GM12891 (cell line): Measurements from ENCODE around the gene RDX.

ENCODE experiments used
- POLR2A ChIP-seq: IDR thresholded peaks from 2 replicates; pipeline ENCODE4 v1.6.1; 2011; ENCODE audit warnings: low read depth, low read length, control low read depth
- POLR2AphosphoS5 ChIP-seq: IDR thresholded peaks from 2 replicates; pipeline ENCODE4 v1.6.1; 2011; ENCODE audit warnings: low read depth, low read length, control low read depth
- POU2F2 ChIP-seq: IDR thresholded peaks from 2 replicates; pipeline ENCODE4 v1.6.1; 2011; ENCODE audit warnings: low read depth, mild to moderate bottlenecking, control low read depth, low read length, moderate library complexity
- SPI1 ChIP-seq: IDR thresholded peaks from 2 replicates; pipeline ENCODE4 v1.6.1; 2011; ENCODE audit warnings: low read depth, low read length, control low read depth
- TAF1 ChIP-seq: IDR thresholded peaks from 2 replicates; pipeline ENCODE4 v1.6.1; 2011; ENCODE audit warnings: low read depth, low read length, control low read depth

DNA sequence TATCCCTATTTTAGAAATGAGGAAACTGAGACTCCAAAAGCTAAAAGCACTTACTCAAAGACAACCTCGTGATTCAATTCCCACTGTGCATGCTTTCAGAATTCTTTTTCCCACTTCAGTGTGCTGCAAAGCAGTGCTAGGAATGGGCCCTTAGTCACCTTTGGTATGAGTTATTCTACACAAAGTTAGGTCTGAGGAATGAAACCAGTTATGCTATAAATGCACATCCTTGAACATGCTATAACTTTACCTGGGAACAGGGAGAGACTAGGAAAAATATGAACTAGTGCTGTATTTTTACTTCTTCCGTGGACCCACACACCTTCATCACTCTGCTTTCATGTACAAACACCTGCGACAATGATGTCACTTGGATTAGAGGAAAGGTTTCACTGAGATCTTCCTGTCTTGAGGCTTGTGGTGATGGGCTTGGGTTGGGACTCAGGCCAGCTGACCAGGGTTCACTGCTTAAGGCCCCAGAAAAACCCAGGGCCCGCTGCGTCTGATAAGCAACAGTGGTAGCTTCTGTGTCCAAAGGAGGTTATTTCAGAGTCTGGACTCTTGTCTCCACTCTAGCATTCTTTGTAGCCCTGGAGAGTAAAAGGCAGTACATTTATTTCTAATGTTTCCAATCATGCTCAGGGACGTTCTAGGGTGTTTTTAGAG is 121.6 kb downstream of the RDX start:
- TF ChIP-seq SPI1 (no peak), TAF1 (no peak), POLR2A (no peak), POLR2AphosphoS5 (no peak; the same call in 1 of the 2 replicates), POU2F2 (no peak)
